CD4-positive, alpha-beta T cell treated with Interleukin-15 for 4 hours (primary cell): ENCODE measurements around the gene SIX5.
"Not testable (repeated sequence)": the region's sequence is repeated elsewhere in the genome, so short reads cannot be mapped to it uniquely, and the experiment has no call there.

ENCODE experiments used
- DNase-seq: peaks from one replicate; pipeline ENCODE4 v3.0.0-alpha.2; 2020; ENCODE audit warnings: low spot score

Gene SIX5

GRCh38 chr19:45768984-45769782, at the start of gene SIX5:
TSS of gene SIX5 (minus strand) at chr19:45769252. CDS start at chr19:45768844, 408 bp downstream.
- peak; percentile 95 for DNase-seq

GRCh38 chr19:45817725-45818301, 48.8 kb upstream of the SIX5 start:
- DNase-seq, result no peak

DNA sequence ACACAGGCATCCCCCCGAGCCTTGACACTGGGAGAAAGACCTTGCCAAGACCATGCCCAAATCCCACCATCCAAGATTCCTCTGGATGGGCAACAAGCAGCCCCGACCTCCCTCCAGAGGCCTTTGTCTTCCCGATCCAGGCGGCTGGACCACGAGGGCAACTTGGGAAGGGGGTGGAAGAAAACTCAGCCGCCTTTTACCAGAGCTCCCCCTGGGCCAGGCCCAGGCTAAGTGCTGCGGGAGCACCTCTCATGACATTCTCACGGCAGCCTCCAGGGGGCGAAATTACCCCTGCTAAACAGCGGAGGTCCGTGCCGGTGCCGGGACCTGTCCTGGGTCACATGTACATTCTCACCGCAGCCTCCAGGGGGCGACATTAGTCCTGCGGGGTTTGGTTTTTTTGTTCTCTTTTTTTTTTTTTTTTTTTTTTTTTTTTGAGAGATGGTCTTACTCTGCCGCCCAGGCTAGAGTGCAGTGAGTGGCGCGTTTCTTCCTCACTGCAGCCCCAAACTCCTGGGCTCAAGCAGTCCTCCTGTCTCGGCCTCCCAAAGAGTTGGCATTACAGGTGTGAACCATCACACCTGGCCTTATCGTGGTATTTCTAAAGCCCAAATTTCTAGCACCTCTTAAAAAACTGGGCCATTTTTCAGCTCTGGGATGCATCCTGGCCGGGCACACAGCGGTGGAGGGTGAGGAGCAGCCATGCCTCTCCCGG, 48.1 kb upstream of the SIX5 start:
- peak; percentile 95 for DNase-seq

DNA sequence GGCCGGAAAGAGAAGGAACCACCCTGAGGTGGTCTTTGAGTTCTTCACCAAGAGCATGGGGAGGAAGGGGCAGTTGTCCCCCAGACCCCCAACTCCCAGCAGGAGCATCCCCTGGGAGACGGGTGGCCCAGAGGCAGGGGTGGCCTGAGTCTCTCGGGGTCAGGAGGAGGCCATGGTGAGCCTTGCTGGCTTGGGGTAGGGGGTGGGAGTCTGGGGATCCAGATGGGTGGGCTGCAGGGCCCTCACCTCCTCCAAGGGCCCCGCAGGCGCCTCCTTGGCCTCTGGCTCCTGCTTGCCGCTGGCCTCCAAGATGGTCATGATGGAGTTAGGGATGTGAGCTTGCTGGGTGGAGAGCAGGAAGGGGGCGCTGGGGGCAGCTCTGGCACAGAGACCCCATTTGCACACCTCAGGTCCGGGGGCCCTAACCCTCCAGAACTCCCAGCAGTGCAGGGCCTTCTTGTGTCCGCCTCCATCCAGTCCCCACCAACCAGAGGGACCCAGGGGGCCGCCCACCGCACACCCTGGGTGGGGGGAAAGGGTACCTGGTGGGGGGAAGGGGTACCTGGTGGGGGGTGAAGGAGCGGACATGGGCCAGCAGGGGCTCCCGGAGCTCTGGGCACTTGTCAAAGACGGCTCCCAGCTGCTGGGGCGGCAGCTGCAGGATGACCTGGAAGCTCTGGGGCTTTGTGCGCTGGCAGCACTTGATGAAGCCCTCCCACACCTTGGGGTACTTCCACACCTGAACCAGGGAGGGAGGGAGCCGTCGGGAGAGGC, 47.4 kb upstream of the SIX5 start:
- no peak for DNase-seq

DNA sequence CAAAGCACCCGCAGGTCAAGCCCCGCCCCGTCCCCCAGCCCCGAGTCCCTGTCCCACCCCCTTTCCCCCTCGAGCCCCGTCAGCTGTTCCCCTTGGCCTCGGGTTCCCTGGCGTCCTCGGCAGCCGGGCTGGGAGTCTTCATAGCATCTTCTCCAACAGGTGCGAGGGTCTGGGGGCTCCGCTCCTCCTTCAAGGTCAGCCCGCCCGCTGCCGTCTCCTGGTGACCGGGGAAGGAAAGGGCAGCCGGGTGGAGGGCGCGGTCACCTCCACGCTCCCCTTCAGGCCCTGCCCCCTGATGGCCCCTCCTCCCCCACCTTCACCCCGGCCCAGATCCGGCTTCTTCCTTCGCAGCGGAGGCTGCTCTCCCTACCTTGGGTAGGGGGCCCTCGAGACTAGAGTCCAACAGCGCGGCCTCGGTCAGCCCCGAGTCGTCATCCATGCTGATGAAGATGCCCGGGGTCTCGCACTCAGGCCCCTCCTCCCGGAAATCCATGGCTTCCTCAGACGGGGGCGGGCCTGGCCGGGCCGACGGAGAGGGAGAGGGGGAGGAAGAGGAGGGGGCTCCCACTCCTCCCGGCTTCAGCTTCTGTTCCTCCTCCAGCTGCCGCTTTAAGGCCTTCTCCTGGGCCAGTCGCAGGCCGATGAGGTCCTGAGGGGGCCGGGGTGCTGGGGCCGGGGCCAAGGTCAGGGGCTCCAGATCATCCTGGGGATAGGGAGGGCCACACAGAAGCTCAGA, 46.6 kb upstream of the SIX5 start:
- DNase-seq, result no peak

GRCh38 chr19:45814851-45815480, 45.9 kb upstream of the SIX5 start, which contains the start of gene RSPH6A:
TSS of gene RSPH6A (minus strand) at chr19:45815308. CDS start at chr19:45815176, 132 bp downstream.
- no peak for DNase-seq

DNA sequence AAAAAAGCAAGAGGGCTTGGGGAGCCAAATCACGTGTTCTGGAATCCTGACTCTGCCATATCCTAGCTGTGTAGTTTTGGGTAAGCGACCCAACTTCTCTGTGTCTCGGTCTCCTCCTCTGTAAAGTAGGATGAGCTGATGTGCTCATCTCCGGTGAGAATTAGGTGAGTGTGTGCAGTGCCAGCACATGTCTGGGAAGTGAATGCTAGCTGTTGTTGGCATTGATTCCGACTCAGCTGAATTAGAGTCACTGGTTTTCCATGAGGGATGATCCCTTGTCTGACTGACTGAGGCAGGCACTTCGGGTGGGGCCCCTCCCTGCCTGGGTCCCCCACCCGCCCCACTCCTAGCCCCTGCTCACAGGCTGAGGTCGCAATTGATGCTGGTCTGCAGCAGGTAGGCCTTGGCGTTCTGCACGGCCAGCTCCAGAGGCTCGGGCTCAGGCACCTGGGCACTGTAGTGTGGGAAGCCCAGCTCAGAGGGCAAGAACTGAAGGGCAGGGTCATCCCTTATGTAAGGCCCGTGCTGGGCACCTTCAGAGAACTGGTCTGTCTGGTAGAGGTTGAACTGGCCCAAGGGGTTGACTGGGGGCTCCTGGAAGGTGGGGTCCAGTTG, 45.2 kb upstream of the SIX5 start:
- no peak for DNase-seq

- DNase-seq, result no peak
Measured at GRCh38 chr19:45812297-45812696, 43.2 kb upstream of the SIX5 start.

DNA sequence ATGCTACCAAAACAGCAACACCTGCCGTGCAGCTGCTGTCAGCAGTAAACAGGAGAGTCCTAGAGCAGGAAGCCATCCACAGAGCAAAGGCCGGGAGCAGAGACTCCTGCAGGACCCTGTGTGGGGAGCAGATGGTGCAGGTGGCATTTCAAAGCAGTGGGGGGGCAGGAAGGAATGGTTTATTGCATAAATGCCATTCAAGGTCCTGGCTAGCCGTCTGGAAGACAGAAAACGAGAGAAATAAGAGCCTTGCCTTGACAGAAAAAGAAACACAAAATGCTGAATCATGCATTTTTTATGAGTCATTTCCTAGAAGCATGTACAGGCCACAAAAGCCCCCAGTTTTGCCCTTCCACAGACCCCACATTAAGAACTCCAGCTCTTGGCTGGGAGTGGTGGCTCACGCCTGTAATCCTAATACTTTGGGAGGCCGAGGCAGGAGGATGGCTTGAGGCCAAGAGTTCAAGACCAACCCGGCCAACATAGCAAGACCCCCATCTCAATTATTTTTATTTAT, 40.6 kb upstream of the SIX5 start:
- DNase-seq, result no peak

DNA sequence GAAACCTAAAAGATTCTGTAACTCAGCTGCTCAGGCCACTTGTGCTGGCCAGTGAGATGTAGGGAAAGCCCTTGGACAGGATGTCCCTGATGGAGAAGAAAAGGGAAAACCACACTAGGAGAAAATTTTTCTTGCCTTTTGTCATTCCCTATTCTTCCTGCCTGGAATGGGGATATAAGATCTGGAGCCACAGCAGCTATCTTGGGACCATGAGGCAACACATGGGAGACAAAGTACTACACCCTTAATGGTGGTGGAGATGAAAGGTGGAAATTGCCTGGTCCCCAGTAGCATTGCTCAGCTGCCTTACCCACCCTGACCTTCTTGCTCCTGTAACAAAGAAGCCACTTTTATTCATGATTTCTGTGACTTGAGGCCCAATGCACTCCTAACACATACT, 36.7 kb upstream of the SIX5 start:
- no peak for DNase-seq

GRCh38 chr19:45804959-45805230, 35.8 kb upstream of the SIX5 start:
- no peak for DNase-seq

DNA sequence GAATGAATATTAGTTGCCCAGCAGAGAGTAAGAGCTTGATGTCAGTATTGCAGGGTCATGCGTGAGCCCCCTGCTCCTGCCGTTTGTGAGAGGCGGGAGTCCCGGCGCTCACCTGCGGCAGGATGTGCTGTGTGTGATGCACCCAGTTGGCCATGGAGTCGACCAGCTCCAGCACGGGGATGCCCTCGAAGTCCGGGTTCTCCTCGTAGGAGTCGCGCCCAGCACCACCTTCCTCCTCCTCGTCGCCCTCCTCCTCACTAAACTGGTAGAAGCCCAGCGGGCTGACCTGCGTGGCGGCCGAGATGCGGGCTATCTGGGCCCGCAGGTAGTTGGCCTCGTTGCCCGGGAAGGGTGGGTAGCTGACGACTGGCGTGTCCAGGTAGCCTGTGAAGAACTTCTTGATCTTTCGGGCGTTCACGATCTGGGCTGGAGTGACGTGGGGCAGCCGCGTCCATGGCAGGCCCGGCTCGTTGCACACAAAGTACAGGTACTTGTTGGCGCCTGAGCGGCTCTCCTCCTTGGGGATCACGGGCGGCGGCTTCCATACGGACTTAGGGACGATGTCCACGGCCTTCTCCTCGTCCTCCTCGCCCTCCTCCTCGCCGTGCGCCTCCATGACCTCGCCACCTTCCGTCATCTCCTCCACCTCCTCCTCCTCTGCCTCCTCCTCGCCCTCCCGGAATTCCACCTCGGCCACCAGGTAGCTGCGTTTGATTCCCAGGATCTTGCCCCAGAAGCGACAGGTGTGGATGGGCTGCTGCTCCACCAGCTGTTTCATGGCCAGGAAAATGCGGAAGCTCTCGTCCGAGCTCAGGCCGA, 35.3 kb upstream of the SIX5 start:
- DNase-seq, result no peak

- DNase-seq, result no peak
Measured at GRCh38 chr19:45801603-45802175, 32.6 kb upstream of the SIX5 start.

DNA sequence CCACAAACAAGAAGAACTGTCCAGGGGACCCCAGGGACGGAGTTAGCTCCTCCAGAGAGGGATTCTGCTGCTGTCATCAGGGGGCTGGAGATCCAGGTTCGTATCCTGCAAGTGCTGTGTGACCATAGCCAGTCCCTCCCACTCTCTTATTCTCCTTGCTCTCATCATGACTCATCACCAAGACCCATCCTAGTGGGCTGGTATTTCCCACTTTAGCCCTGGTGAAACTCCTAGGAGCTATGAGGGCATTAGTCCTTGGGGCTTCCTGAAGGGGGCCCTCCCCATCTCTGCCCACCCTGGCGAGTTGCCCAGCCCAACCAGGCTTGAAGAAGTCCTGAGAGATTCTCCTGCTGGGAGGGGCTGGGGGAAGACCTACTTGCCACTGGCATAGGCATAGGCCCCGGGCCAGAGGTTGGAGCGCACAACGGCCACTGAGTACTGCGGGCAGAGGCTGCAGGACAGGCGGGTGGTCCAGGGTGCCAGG, 31.1 kb upstream of the SIX5 start:
- DNase-seq, result no peak

GRCh38 chr19:45799541-45799940, 30.5 kb upstream of the SIX5 start:
- not testable (repeated sequence) for DNase-seq

GRCh38 chr19:45798995-45799517, 30.0 kb upstream of the SIX5 start:
- DNase-seq, result peak; percentile 64

- no peak for DNase-seq
Measured at GRCh38 chr19:45794627-45795026, 25.6 kb upstream of the SIX5 start.

- no peak for DNase-seq
Measured at GRCh38 chr19:45793876-45794275, 24.8 kb upstream of the SIX5 start.

GRCh38 chr19:45793178-45793564, 24.1 kb upstream of the SIX5 start:
- no peak for DNase-seq
